HuH-7.5 (cell line): ENCODE results near the gene JAKMIP1.

Source experiments
- DNase-seq: peaks from one replicate; pipeline ENCODE4 v3.0.0; 2011; ENCODE audit warnings: low spot score

JAKMIP1 gene

GRCh38 chr4:5992171-5992827, 208.1 kb downstream of the JAKMIP1 start:
- no peak for DNase-seq

GRCh38 chr4:5991405-5991804, 208.9 kb downstream of the JAKMIP1 start:
- no peak for DNase-seq

- no peak for DNase-seq
Observed at GRCh38 chr4:5990446-5991160, 209.7 kb downstream of the JAKMIP1 start.

GRCh38 chr4:5989236-5990225, 210.8 kb downstream of the JAKMIP1 start:
- no peak for DNase-seq

- DNase-seq: no peak
Observed at GRCh38 chr4:5988086-5988845, 212.1 kb downstream of the JAKMIP1 start.

GRCh38 chr4:5984843-5985242, 215.5 kb downstream of the JAKMIP1 start:
- no peak for DNase-seq

- DNase-seq: no peak
Observed at GRCh38 chr4:5982156-5982973, 218.0 kb downstream of the JAKMIP1 start.

GRCh38 chr4:5980436-5981155, 219.8 kb downstream of the JAKMIP1 start:
- no peak for DNase-seq

- DNase-seq: peak; percentile 24
Observed at GRCh38 chr4:5979981-5980380, 220.4 kb downstream of the JAKMIP1 start.

- DNase-seq: no peak
Observed at GRCh38 chr4:5976921-5977320, 223.4 kb downstream of the JAKMIP1 start.

- DNase-seq: no peak
Observed at GRCh38 chr4:5976431-5976830, 223.9 kb downstream of the JAKMIP1 start.
